Renal pelvis (tissue), 4 donors: ENCODE data around the gene HECTD3. TPM values are rescaled to one million over a fixed set of nuclear protein-coding genes. Genes with fewer than 3 reads are reported as not detected.
"Not testable (repeated sequence)": the region's sequence is repeated elsewhere in the genome, so short reads cannot be mapped to it uniquely, and the experiment has no call there.

Experiments used
- DNase-seq: peaks from one replicate; pipeline ENCODE4 v3.0.0-alpha.2; 2013
- polyA plus RNA-seq, 3 donors: library from polyadenylated mRNA; unstranded; fragments of 120-200 nt; gene quantifications; one replicate each; pipeline ENCODE4 v1.2.1, GENCODE V29; 2013; ENCODE audit not compliant: insufficient read length in 3 of 3

HECTD3 gene
- polyA plus RNA-seq, 3 donors, result 33.4 to 38.1 (median 34.9) TPM

DNA sequence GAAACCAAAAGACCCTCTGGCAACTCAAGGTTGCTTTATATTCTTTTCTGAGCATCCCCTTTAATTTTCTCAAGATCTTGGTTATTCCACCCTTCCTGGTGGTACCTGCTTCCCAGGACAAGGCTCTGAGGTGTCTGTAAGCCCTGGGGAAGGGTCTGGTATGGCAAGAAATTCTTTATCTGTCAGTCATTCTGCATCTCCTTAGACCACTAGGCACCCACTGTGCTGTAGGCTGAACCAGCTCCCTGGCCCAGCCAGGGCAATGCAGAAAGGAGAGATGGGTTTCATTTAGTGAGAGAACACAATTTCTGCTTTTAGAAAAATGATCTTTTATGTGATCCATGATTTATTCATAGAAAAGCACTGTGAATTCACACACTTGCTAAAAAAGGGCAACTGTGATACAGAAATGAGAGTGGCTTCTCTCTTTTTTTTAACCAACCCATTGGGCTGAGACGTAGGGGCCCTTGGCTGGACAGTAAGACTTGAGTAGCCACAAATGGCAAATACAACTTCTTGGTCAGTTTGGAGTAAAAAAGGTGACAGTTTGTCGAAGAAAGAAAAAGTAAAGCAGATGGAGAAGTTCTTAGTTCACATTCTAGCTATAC lies 5.1 kb upstream of the HECTD3 start:
- DNase-seq, result no peak

DNA sequence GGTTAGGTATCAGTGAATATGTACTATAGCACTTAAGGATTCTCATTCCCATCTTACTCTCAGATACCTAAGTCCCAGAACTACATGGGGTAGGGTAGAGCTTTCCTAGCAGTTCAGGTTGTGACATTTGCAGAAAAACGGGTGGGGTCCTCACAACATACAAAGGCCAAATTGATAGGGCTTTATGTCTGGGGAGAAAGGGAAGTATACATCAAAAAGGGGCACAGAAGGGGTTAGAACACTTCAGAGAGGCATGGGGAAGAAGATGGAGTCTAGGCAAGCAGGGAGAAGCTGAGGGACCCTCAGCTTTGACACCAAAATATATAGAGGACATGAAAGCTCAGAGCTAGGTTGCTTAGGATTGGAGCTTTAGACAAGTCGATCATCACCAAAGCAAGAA lies 4.6 kb upstream of the HECTD3 start:
- DNase-seq, result no peak

DNA sequence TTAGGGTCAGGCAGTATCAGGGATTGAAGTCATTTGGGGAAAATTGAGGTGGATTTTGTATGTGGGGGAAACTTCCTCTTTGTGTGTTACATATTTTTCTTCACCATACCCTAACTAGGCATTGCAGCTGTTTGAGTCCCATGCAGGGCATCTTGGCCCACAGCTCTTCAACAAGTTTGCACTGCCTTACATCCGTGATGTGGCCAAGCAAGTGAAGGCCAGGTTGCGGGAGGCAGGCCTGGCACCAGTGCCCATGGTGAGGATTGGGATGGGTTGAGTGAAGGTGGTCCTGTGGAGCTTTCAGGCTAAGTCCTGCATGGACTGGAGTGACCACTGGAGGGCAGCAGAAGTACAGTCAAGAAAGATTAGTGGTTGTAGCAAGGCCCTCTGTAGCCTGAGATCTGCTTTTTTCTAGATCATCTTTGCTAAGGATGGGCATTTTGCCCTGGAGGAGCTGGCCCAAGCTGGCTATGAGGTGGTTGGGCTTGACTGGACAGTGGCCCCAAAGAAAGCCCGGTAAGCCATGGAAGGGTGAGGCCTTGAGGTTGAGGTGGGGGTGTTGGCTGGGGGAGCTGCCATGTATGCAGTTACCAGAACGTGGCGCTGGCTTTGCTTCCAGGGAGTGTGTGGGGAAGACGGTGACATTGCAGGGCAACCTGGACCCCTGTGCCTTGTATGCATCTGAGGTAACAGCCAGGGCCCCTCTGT lies 3.4 kb upstream of the HECTD3 start:
- peak; percentile 83 for DNase-seq

DNA sequence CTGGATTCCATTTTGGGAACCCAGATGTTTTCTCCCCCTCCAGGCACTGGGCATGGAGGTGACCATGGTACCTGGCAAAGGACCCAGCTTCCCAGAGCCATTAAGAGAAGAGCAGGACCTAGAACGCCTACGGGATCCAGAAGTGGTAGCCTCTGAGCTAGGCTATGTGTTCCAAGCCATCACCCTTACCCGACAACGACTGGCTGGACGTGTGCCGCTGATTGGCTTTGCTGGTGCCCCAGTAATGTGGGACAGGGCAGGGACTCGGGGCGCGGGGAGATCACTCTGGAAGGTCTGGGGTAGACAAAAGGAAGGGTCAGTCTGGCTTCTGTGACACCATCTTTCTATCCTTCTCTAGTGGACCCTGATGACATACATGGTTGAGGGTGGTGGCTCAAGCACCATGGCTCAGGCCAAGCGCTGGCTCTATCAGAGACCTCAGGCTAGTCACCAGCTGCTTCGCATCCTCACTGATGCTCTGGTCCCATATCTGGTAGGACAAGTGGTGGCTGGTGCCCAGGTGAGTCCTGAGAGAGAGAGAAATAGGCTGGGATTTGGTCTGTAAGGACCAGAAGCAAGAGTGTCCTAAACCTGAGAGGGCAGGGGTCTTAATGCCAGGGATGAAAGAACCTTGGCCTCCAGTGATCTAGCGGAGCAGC lies 2.6 kb upstream of the HECTD3 start:
- DNase-seq, result no peak

DNA sequence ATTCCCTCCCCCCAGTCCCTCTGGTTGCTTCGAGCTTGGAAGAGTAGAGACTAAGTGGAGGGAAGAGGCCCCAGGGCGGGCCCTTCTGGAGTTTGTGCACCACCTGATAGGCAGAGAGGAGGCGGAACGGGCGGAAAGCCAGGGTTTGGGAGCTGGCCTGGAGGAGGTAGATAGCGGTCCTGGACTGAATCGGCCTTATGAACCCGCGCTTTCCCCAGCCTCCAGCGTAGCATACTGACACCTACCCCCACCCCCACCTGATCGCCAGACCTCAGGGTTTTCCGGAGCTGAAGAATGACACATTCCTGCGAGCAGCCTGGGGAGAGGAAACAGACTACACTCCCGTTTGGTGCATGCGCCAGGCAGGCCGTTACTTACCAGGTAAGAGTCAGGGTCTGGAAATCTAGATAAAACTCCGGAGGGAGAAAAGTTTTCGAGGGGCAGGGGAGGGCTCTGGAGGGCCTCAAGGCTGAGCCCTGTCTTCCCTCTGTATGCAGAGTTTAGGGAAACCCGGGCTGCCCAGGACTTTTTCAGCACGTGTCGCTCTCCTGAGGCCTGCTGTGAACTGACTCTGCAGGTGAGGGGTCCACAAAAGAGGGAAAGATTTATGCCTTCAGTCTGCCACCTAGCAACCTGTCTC lies 1.6 kb upstream of the HECTD3 start:
- peak; percentile 19 for DNase-seq

DNA sequence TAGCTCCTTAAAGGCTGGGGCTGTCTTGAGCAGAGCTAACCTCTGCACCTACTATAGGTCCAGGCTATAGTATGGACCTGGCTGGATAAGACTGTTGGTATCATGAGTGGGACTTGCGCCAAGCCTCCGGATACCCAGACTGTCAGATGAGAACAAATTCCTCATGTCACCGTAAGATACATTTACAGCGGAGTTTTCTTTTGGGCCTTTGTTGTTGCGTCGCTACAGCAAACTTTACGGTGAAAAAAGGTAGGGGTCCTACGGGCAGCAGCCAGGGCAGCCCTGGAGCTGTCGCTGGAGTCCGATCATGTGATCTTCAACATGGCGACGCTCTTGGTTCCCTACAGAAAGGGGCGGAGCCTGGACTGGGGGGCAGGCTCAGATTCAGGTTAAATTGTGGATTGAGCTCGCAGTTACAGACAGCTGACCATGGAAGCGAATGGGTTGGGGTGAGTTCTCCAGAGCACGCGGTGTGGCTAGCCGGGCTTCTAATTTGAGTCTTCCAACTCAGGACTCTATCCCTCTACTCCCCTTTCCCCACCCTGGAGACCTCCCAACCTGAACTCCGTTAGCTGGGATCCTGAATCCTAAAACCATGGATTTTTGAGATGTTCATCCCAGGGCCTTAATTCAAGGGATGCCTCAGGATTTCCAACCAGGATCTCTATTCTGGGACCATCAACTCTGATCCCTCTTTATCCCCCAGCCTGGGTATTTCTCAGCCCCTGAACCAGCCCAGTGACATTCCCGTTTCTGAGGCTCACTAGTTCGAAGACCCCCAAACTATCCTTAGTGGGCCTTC lies 914 bp upstream of the HECTD3 start, which contains the start of gene UROD:
Gene UROD (plus strand): TSS at position 418 of the 802 bp plus-strand sequence. CDS start 12 bp downstream, at position 430.
- DNase-seq, result peak; percentile 96

DNA sequence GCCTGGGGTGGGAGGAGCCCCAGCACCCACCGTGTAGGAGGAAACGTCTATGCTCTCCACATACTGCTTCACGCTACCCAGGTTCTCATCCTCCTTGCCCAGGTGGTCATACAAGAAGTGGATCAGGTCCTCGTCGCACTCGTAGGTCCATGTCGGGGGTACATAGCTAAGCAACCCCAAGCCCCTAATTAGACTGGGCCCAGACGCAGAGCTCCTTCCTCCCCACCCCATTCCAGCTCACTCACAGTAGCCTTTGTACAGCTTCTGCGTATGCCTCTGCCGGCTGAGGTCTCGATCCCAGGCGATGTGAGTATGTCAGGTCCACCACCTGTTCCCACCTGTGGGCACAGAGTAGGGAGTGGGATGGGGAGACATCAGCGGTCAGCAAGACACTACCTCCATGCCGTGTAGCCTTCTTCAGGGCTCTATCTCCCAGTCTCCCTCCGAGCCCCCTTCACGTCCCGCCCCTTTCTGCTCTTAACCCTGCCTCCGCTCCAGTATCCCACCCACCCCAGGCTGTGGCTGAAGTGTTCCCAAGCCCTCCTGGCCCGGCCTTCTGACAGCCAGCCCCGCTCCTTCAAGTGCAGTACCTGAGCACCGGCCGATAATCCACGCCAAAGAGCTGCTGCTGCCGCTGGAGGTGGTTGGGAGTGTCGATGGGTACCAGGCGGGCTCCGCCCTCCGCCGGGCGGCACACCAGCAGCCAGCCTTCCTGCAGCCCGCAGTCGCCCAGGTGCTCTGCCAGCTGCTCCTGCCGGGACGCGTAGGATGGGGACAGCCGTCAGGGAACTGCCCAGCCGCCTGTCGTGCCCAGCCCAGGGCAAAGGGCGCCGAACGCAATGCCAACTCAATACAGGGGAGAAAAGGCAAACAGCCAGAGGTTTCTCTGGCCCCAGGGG lies 919 bp downstream of the HECTD3 start:
- DNase-seq, result no peak

DNA sequence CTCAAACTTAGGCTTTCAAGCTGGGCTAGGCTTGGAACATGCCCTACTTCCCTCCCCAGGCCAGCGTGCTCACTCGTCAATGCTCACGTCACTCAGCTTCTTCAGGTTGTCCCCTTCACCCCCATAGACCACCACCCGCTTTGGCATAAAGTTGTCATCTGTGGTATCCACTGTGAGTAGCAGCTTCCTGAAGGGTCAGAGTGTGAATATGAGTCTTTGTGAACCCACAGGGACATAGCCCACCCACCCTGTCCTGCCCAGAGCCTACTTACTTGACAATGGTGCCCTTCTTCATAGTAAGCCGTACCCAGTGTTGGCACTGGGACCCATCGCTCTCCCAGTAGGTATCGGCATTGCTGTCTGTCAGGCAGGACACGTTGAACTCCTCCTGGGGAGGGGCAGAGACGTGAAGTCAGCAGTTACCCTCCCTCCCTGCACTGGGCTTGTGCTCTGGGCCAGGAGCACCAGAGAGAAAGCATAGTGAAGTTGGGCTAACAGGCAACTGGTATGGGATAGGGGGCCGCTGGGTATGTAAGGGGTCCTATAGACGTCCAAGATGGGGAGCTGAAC lies 1.7 kb downstream of the HECTD3 start:
- no peak for DNase-seq

DNA sequence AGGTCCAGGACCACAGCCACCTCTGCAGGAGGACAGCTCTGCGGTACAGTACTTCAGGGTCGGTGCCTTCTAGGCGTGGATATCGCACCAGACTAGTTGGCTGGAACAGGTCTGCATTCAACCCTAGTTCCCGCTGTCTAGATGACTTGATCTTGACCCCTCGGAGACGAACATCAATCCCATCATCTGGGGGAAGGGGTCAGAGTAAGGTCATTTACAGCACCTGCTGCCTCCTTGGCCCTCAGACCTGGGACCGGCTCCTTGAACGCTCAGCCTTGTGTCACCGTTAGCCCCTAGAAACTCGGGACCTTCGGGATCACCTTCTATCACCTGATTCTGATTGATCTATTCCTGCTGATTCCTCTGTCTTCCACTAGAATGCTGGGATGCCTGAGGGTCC lies 2.6 kb downstream of the HECTD3 start:
- DNase-seq, result no peak

DNA sequence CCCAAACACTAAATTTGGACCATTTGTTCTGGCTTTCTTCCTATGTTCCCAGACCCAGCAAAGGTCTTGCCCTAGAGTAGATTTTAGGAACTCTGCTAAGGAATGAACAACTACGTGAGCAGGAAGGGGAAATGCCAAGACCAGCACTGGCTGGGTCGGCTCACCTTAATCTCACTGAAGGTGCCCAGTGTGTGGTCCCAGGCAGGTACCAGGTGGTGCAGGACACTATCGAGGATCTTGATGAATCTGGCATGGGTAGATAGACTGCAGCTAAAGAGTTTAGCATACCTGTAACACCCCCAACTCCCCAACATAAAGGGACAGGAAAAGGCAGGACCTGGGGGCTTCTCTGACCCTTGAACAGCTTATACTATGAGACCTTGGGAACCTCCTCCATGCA lies 3.0 kb downstream of the HECTD3 start:
- no peak for DNase-seq

DNA sequence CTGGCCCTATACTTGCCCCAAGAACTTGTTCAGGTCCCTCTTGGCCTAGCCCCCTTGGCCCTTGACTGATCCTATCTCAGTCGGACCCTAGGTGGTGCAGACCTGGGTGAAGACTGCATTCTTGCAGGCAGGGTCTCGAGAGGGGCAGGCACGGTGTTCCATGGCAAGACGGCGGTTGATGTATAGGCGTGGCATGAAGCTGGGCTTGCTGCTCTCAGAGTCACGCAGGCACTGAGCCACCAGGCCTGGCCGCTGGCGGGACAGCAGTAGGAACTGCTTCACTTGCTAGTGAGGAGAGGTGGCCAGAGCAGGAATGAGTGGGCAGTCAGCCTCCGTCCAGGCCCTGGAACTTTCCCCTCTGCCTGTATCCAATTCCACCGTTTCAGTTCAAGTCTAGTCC lies 3.8 kb downstream of the HECTD3 start:
- no peak for DNase-seq

DNA sequence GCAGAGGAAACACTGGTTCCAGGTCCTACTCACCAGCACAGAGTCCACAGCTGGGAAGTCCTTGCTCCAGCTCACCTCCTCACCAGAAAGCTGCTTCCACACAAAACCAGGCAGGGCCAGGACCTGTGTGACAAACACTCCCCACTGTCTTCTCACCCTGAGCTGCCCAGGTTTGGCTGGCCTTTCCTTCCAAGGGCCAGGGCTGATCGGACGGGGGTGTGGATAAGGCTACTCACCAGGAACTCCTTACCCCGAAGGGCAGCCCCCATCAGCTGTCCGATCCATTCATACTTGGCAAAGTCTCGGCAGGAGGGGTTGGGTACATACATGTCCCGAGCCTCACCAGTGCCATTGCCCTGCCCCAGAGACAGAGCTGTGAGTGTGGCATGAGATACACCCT lies 5.4 kb downstream of the HECTD3 start:
- DNase-seq, result no peak

DNA sequence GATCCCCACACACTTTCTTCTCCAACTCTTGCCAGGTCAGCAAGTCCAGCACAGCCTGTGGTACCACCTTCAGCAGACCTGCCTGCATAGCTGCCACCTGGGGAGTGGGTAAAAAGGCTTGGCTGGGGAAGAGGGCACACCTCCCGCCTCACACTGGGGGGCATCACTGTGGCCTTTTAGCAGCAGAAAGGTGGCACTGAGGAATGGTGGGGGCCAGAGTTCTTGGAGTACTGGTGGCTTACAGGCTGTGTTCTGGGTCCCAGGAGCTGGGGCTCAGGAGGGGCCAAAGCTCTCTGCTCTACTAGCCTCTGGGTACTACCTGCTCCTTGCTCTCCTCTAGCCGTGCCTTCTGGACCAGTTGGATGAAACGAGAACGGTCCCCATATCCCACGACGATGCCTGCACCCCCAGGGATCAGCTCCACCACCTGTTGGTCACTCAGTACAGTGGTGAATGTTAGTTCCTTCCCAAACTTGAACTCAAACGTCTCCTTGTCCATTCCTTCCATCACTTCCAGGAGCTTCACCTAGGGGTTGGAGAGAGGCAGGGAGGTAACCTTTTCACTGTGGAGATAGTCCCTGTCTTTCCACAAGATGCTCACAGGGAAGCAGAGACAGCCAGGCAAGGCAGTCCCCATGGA lies 6.7 kb downstream of the HECTD3 start:
- DNase-seq, result no peak

DNA sequence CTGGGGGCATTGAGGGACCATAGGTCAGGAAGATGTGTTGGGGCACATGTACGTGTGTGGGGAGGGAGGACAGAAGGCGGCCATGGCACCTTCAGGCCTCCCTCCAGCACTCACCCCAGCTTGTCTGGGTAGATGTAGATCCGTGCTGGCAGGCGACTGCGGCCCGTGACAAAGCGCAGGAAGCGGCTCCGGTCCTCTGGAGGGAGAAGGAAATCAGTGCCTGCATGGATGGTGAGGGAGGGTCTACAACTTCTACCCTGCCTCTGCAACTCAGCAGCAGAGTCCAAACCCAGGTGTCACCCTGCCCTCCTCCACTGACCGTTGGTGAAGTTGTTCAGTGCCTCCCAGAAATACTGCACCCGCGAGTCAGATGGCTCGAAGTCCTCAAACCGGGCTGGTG lies 7.4 kb downstream of the HECTD3 start:
- DNase-seq, result no peak

DNA sequence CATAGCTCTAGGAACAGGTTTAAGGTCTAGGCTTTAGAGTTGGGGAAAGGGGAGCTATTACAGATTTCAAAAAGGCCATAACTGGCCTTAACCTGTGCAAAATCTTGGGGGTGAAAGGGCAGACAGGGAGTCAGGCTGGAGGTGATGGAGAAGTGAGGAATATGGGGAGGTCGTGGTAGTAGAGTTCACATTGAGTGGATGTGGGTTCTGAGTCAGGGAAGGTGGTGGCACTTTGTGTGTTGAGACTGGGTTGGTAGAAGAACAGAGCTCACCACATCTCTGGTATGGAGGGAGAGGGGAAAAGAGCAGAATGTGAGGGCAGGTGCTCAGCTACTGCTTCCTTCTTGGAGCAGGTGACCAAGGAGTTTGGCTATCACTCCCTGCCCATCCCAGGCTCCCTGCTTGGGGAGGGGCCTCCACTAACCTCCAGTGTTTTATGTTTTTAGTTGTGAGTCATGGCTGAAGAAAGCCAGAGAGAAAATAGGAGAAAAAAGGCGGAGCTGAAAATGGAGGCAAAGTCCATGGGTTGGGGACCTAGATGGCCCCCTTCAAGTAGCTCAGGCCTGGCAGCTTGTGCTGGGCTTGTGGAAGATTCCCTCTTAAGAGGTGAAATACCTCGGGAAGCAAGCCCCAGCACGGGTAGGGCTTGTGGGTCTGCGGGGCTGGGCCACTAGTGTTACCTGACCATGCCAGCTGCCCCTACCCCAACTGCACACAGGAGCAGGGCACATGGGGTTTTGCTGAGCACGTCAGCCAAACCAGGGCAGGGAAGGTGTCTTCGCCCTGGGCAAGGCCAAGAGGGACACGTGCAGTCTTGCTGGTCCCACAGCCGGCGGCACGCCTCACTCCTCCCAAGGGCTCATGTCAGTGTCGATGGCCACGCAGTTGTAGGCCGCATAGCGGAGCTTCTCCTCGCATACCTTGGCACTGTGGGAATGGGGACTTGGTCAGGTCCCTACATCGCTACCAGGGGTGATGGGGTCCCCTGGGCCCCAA lies 8.2 kb downstream of the HECTD3 start:
- no peak for DNase-seq

DNA sequence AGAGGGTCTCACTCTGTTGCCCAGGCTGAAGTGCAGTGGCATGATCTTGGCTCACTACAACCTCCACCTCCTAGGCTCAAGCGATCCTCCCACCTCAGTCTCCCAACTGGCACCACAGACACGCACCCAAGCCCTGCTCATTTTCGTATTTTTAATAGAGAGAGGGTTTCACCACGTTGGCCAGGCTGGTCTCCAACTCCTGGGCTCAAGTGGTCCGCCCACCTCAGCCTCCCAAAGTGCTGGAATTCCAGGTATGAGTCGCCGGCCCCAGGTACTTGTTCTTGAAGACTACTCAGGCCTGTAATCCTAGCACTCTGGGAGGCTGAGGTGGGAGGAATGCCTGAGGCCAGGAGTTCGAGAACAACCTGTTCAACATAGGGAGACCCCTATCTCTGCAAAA lies 9.5 kb downstream of the HECTD3 start:
- DNase-seq, result not testable (repeated sequence)

DNA sequence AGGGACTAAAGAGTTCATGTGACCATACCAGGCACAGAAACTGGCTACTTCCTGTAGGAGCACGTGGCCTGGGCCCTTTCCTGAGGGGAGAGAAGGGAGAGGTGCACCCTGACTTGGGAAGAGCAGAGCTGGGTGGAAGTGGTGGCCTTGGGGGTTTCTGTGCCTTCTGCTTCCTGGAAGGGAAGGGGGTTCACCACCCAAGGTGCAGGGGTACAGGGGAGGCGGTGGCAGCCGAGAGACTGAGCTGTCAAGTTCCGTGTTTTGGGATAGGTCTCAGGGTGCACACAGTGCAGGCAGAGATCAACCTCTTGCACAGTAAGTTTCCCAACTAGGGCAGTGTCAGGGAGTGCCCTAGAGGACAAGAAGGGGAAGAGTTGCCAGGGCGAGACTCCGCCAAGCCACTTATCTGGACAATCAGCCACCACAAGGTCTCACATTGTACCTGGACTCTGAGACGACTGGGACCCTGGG lies 10.1 kb downstream of the HECTD3 start:
- DNase-seq, result no peak

DNA sequence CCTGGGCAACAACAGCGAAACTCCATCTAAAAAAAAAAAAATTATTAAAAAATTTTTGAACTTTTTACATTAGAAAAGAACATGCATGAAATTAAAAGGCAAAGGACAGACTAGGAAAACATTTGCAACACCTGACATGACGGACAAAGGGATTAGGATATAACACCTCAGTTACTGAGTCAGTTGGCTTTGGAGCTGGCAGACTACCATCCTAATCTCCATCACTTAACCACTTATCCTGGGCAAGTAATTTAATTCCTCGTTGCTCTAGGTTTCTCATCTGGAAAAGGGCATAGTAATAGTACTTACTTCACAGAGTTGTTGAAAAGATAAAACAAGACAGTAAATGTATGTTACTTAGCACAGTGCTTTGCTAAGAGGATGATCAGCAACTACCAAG lies 11.9 kb downstream of the HECTD3 start:
- no peak for DNase-seq
